Measurements from ENCODE around the gene TXNDC2.
"Not testable (repeated sequence)": the region's sequence is repeated elsewhere in the genome, so short reads cannot be mapped to it uniquely, and the experiment has no call there.

The TXNDC2 gene

GRCh38 chr18:9887992-9888391 lies 2.2 kb downstream of the TXNDC2 start:
- no peak for DNase-seq

- DNase-seq, result no peak
Observed at GRCh38 chr18:9890196-9890595, 4.4 kb downstream of the TXNDC2 start.

- no peak for DNase-seq
Observed at GRCh38 chr18:9890957-9891356, 5.2 kb downstream of the TXNDC2 start.

- not testable (repeated sequence) for DNase-seq
Observed at GRCh38 chr18:9891515-9891914, 5.7 kb downstream of the TXNDC2 start.

- no peak for DNase-seq
Observed at GRCh38 chr18:9894454-9895068, 8.8 kb downstream of the TXNDC2 start.

GRCh38 chr18:9897129-9897528 lies 11.4 kb downstream of the TXNDC2 start:
- no peak for DNase-seq

- DNase-seq, result not testable (repeated sequence)
Observed at GRCh38 chr18:9897787-9898291, 12.1 kb downstream of the TXNDC2 start.

- no peak for DNase-seq
Observed at GRCh38 chr18:9898792-9899549, 13.2 kb downstream of the TXNDC2 start.

GRCh38 chr18:9899550-9899930 lies 13.8 kb downstream of the TXNDC2 start:
- not testable (repeated sequence) for DNase-seq

GRCh38 chr18:9900699-9901098 lies 14.9 kb downstream of the TXNDC2 start:
- no peak for DNase-seq

- DNase-seq, result no peak
Observed at GRCh38 chr18:9901377-9901776, 15.6 kb downstream of the TXNDC2 start.

- not testable (repeated sequence) for DNase-seq
Observed at GRCh38 chr18:9902264-9902663, 16.5 kb downstream of the TXNDC2 start.

- no peak for DNase-seq
Observed at GRCh38 chr18:9902832-9903231, 17.1 kb downstream of the TXNDC2 start.

GRCh38 chr18:9905401-9905922 lies 19.7 kb downstream of the TXNDC2 start:
- DNase-seq, result no peak

GRCh38 chr18:9906481-9906880 lies 20.7 kb downstream of the TXNDC2 start:
- no peak for DNase-seq

- no peak for DNase-seq
Observed at GRCh38 chr18:9907867-9908266, 22.1 kb downstream of the TXNDC2 start.

- DNase-seq, result no peak
Observed at GRCh38 chr18:9910071-9910470, 24.3 kb downstream of the TXNDC2 start.

- no peak for DNase-seq
Observed at GRCh38 chr18:9910661-9911060, 24.9 kb downstream of the TXNDC2 start.

- no peak for DNase-seq
Observed at GRCh38 chr18:9911226-9911625, 25.5 kb downstream of the TXNDC2 start.

GRCh38 chr18:9912285-9912684 lies 26.5 kb downstream of the TXNDC2 start:
- DNase-seq, result not testable (repeated sequence)

GRCh38 chr18:9913151-9913525 lies 27.4 kb downstream of the TXNDC2 start:
- DNase-seq, result no peak

GRCh38 chr18:9913526-9914333 lies 28.0 kb downstream of the TXNDC2 start, which contains the start of gene VAPA:
Gene VAPA, plus strand, starts transcription at chr18:9914016. Its CDS starts 241 bp downstream, at chr18:9914257.
- peak; percentile 93 for DNase-seq

- no peak for DNase-seq
Observed at GRCh38 chr18:9914334-9914583, 28.5 kb downstream of the TXNDC2 start.
